ENCODE results near the gene DR1. TPM values are rescaled to one million over a fixed set of nuclear protein-coding genes. Genes with fewer than 3 reads are reported as not detected.

The DR1 gene
- total RNA-seq = 10 to 100 TPM; 76.3 to 80.3 TPM

DNA sequence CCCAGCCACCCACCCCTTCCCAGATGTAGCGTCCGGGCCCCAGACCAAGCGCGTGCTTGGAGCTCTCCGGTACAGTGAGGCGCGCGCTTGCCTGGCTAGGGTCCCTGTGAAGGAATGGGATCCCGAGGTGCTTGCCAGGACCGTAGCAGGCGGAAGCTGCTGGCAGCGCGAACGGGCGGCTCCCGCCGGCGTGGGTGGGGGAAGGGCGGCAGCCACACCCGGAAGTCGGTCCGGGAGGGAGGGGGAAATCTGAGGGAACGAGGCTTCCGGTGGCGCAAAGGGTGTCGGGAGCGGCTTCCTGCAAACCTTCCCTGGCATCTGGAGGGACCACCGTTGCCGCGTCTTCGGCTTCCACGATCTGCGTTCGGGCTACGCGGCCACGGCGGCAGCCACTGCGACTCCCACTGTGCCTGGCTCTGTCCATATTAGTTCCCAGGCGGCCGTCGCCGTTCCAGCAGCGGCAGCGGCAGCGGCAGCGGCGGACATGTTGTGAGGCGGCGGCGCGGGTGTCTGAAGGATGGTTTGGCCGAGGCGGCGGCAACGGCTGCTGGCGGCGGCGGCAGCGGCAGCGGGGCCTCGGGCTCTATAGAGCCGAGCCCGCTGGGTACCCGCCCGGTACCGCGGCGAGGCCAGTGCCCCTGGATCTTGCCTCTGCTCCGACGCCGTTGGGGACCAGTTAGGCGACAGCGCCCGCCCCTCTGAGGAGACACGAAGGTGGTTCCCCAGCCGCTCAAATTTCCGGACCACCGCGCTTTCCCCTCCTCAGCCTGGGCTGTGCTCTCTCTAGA, at the start of gene DR1:
Gene DR1, plus strand, starts transcription at position 275 of the 788 bp plus-strand sequence. CDS start 739 bp downstream, outside the sequence.
- peak within 1 kb of the TSS; percentile 83 for H3K4me3 Mint-ChIP-seq
- CTCF ChIA-PET = interaction anchor here (0.8 to 2.1 kb wide), 3 partner anchors 8 to 267 kb away, joined by 3 to 14 read pairs (median 3); partner anchors contain the start of gene MTF2
- peak; percentile 95 for DNase-seq
- no peaks in the 10 kb centered on the region for H3K27me3 Mint-ChIP-seq (ENCODE audit: low read depth)
- no peaks in the 10 kb centered on the region for H3K9me3 Mint-ChIP-seq
- H3K36me3 Mint-ChIP-seq (ENCODE audit: low read depth) = peaks cover 16% of the 10 kb centered on the region
- intact Hi-C loops (cut with micrococcal nuclease) = loop anchor here (1.0 to 5.0 kb wide), 15 partner anchors 10 to 1072 kb away; partner anchors contain the start of genes ABCD3, CCDC18, DNTTIP2 and FNBP1L
- peaks cover 25% of the 10 kb centered on the region for H3K4me1 Mint-ChIP-seq (ENCODE audit: low read depth)
- peak within 1 kb of the TSS; percentile 96 for H3K27ac Mint-ChIP-seq

GRCh38 chr1:93296555-93297154, 49.1 kb upstream of the DR1 start:
- intact Hi-C loops (cut with micrococcal nuclease) = no loop called here
- no peak overlapping the region for H3K27ac Mint-ChIP-seq

DNA sequence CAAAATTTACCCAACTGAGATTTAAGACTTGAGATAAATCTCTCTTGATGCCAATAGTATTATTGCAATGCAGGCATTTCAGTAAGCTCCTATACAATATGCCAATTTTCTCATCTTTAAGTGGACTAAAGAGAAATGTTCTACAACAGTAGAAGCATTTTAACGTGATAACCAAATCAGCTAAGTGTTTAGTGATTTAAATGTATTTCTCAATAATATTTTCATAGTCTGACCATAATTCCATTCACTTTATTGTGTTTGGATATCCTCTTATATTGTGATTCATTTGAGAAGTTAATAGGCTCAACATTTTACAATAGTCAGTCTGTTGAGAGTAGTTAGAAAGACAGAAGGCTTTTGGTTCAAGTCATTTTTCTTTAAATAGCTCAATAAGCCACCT, 44.6 kb upstream of the DR1 start:
- no peak overlapping the region for H3K4me3 Mint-ChIP-seq
- H3K27ac Mint-ChIP-seq = no peak overlapping the region
- no peaks in the 10 kb centered on the region for H3K9me3 Mint-ChIP-seq
- CTCF ChIA-PET = interaction anchor here (1.0 to 1.6 kb wide), 3 partner anchors 24 to 221 kb away, joined by 3 to 4 read pairs (median 3); no protein-coding TSS in a partner anchor
- no peaks in the 10 kb centered on the region for H3K27me3 Mint-ChIP-seq (ENCODE audit: low read depth)
- H3K4me1 Mint-ChIP-seq (ENCODE audit: low read depth) = no peaks in the 10 kb centered on the region
- DNase-seq = no peak
- peaks cover 2% of the 10 kb centered on the region for H3K36me3 Mint-ChIP-seq (ENCODE audit: low read depth)
- intact Hi-C loops (cut with micrococcal nuclease) = no loop called here

More at GRCh38 chr1:93296555-93297154, 49.1 kb upstream of the DR1 start:
- CTCF ChIA-PET = interaction anchor here (1.1 kb wide), 1 partner anchor 8 kb away, joined by 7 read pairs; no protein-coding TSS in a partner anchor
- no peaks in the 10 kb centered on the region for H3K27me3 Mint-ChIP-seq (ENCODE audit: low read depth)
- H3K9me3 Mint-ChIP-seq = no peaks in the 10 kb centered on the region
- H3K36me3 Mint-ChIP-seq (ENCODE audit: low read depth) = peaks cover 3% of the 10 kb centered on the region
- DNase-seq = no peak
- no peak overlapping the region for H3K4me3 Mint-ChIP-seq
- H3K4me1 Mint-ChIP-seq (ENCODE audit: low read depth) = no peaks in the 10 kb centered on the region

DNA sequence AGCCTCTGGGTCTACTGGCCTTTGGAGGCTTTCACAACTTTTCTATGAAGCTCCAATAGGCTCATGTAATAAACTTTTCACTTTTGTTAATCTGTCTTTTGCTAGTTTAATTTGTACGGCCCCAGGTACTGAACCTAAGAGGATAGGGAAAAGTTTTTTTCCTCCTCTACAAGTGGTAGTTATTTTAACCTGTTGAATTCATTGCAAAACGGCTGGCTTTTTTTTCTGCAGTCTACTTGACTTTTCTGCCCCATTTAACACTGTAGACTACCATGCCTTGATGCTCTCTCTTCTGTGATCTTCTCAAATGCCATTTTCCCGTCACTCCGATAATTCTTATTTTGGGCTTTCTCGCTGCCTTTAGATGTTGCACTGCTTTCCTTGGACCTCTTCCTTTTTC, 43.6 kb upstream of the DR1 start:
- CTCF ChIA-PET = interaction anchor here (0.6 to 1.2 kb wide), 3 partner anchors 23 to 512 kb away, joined by 3 read pairs; no protein-coding TSS in a partner anchor
- H3K4me3 Mint-ChIP-seq = no peak overlapping the region
- H3K27me3 Mint-ChIP-seq (ENCODE audit: low read depth) = no peaks in the 10 kb centered on the region
- no peak for DNase-seq
- H3K4me1 Mint-ChIP-seq (ENCODE audit: low read depth) = no peaks in the 10 kb centered on the region
- no peak overlapping the region for H3K27ac Mint-ChIP-seq
- intact Hi-C loops (cut with micrococcal nuclease) = no loop called here
- no peaks in the 10 kb centered on the region for H3K9me3 Mint-ChIP-seq
- peaks cover 2% of the 10 kb centered on the region for H3K36me3 Mint-ChIP-seq (ENCODE audit: low read depth)

- intact Hi-C loops (cut with micrococcal nuclease) = loop anchor here (1.0 to 2.0 kb wide), 8 partner anchors 42 to 540 kb away; partner anchors contain the start of gene MTF2
- H3K27me3 Mint-ChIP-seq (ENCODE audit: low read depth) = no peaks in the 10 kb centered on the region
- CTCF ChIA-PET = interaction anchor here (0.6 to 2.2 kb wide), 49 partner anchors 8 to 1121 kb away, joined by 3 to 15 read pairs (median 5); partner anchors contain the start of gene DR1
- no peak overlapping the region for H3K27ac Mint-ChIP-seq
- H3K36me3 Mint-ChIP-seq (ENCODE audit: low read depth) = peaks cover 2% of the 10 kb centered on the region
- no peak overlapping the region for H3K4me3 Mint-ChIP-seq
- no peaks in the 10 kb centered on the region for H3K9me3 Mint-ChIP-seq
- DNase-seq = peak; percentile 67
- H3K4me1 Mint-ChIP-seq (ENCODE audit: low read depth) = no peaks in the 10 kb centered on the region
Measured at GRCh38 chr1:93304716-93305138, 41.0 kb upstream of the DR1 start.

GRCh38 chr1:93306920-93307319, 38.8 kb upstream of the DR1 start:
- Mint-ChIP-seq H3K9me3 (no peaks in the 10 kb centered on the region), H3K27me3 (ENCODE audit: low read depth) (no peaks in the 10 kb centered on the region), H3K4me1 (ENCODE audit: low read depth) (no peaks in the 10 kb centered on the region), H3K36me3 (ENCODE audit: low read depth) (peaks cover 4% of the 10 kb centered on the region), H3K27ac (no peak overlapping the region), H3K4me3 (no peak overlapping the region)
- DNase-seq = no peak
- intact Hi-C loops (cut with micrococcal nuclease) = no loop called here
- CTCF ChIA-PET = no interaction called here

- H3K27ac Mint-ChIP-seq = no peak overlapping the region
- H3K27me3 Mint-ChIP-seq (ENCODE audit: low read depth) = no peaks in the 10 kb centered on the region
- H3K4me3 Mint-ChIP-seq = no peak overlapping the region
- no peak for DNase-seq
- intact Hi-C loops (cut with micrococcal nuclease) = no loop called here
- CTCF ChIA-PET = interaction anchor here (0.7 kb wide), 1 partner anchor 10 kb away, joined by 3 read pairs; no protein-coding TSS in a partner anchor
- no peaks in the 10 kb centered on the region for H3K4me1 Mint-ChIP-seq (ENCODE audit: low read depth)
- peaks cover 2% of the 10 kb centered on the region for H3K36me3 Mint-ChIP-seq (ENCODE audit: low read depth)
- no peaks in the 10 kb centered on the region for H3K9me3 Mint-ChIP-seq
Measured at GRCh38 chr1:93313026-93313425, 32.7 kb upstream of the DR1 start.

DNA sequence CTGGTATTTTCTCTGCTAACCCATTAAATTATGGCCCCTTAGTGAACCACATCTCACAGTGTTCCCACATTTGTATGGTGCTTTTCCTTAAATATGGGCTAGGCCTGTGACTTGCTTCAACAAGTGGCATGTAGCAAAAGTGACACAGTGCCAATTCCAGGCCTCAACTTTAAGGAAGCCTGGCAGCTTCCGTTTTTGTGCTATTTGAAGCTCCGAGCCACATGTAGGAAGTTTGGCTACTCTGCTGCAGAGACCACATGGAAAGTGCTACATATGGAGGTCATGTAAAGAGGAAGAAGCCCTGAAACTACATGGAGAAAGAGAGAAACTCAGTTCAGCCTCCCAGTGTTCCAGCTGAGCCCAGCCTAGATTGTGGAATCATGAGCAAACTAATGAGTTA, 28.5 kb upstream of the DR1 start:
- Mint-ChIP-seq H3K36me3 (ENCODE audit: low read depth) (no peaks in the 10 kb centered on the region), H3K4me3 (no peak overlapping the region), H3K9me3 (no peaks in the 10 kb centered on the region), H3K4me1 (ENCODE audit: low read depth) (no peaks in the 10 kb centered on the region), H3K27ac (no peak overlapping the region), H3K27me3 (ENCODE audit: low read depth) (no peaks in the 10 kb centered on the region)
- no peak for DNase-seq
- intact Hi-C loops (cut with micrococcal nuclease) = no loop called here
- CTCF ChIA-PET = interaction anchor here (1.1 to 2.2 kb wide), 2 partner anchors 12 to 14 kb away, joined by 3 to 6 read pairs; no protein-coding TSS in a partner anchor

DNA sequence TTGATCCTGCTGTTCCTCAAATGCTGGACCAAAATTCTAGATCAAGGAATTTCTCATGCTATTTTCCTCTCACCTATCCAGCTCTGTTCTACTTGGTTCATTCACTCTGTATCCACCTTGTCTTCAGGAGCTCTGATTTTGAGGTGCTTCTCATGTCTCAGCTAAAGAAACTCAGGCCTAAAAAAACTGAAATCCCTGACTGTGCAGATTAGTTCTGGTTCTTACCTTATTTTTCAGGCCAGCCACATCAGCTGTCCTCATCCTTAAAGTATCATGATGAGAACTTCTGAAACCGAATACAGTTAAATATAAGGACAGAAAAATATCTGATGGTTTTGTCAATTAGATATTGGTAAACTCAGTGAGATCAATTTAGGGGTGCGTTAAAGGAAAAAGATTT, 27.8 kb upstream of the DR1 start:
- CTCF ChIA-PET = interaction anchor here (2.2 kb wide), 1 partner anchor 13 kb away, joined by 6 read pairs; no protein-coding TSS in a partner anchor
- H3K27ac Mint-ChIP-seq = no peak overlapping the region
- H3K4me3 Mint-ChIP-seq = no peak overlapping the region
- H3K36me3 Mint-ChIP-seq (ENCODE audit: low read depth) = no peaks in the 10 kb centered on the region
- no peak for DNase-seq
- H3K27me3 Mint-ChIP-seq (ENCODE audit: low read depth) = no peaks in the 10 kb centered on the region
- no peaks in the 10 kb centered on the region for H3K4me1 Mint-ChIP-seq (ENCODE audit: low read depth)
- no peaks in the 10 kb centered on the region for H3K9me3 Mint-ChIP-seq
- intact Hi-C loops (cut with micrococcal nuclease) = no loop called here

DNA sequence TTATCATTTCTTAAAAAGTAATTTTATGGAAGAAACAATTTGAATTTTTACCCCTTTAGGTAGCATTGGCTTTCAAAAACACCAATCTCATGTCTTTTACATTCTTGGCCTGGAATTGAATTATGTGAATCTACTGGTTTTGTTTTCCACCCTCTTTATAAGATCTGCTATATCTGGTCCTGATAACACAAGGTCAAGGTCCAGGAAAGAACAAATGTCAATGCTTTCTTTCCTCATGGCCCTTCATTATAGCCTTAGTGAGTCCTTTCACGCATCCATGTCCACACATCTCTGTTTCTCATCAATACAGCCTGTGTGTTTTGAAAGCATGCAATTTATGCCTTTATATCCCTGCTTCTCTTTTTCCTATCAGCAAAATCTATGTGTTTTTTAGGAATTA, 24.0 kb upstream of the DR1 start:
- H3K4me3 Mint-ChIP-seq = no peak overlapping the region
- no peak overlapping the region for H3K27ac Mint-ChIP-seq
- no peaks in the 10 kb centered on the region for H3K4me1 Mint-ChIP-seq (ENCODE audit: low read depth)
- DNase-seq = no peak
- H3K27me3 Mint-ChIP-seq (ENCODE audit: low read depth) = no peaks in the 10 kb centered on the region
- intact Hi-C loops (cut with micrococcal nuclease) = no loop called here
- CTCF ChIA-PET = no interaction called here
- H3K9me3 Mint-ChIP-seq = no peaks in the 10 kb centered on the region
- no peaks in the 10 kb centered on the region for H3K36me3 Mint-ChIP-seq (ENCODE audit: low read depth)

- CTCF ChIA-PET = no interaction called here
- intact Hi-C loops (cut with micrococcal nuclease) = no loop called here
- Mint-ChIP-seq H3K27me3 (ENCODE audit: low read depth) (no peaks in the 10 kb centered on the region), H3K4me1 (ENCODE audit: low read depth) (no peaks in the 10 kb centered on the region), H3K9me3 (no peaks in the 10 kb centered on the region), H3K4me3 (no peak overlapping the region), H3K27ac (no peak overlapping the region), H3K36me3 (ENCODE audit: low read depth) (no peaks in the 10 kb centered on the region)
- no peak for DNase-seq
Measured at GRCh38 chr1:93322349-93322748, 23.4 kb upstream of the DR1 start.

- CTCF ChIA-PET = interaction anchor here (0.6 to 1.2 kb wide), 3 partner anchors 13 to 96 kb away, joined by 3 to 7 read pairs (median 6); no protein-coding TSS in a partner anchor
- no peak overlapping the region for H3K27ac Mint-ChIP-seq
- H3K4me3 Mint-ChIP-seq = no peak overlapping the region
- DNase-seq = no peak
- no peaks in the 10 kb centered on the region for H3K27me3 Mint-ChIP-seq (ENCODE audit: low read depth)
- no peaks in the 10 kb centered on the region for H3K4me1 Mint-ChIP-seq (ENCODE audit: low read depth)
- no peaks in the 10 kb centered on the region for H3K9me3 Mint-ChIP-seq
- intact Hi-C loops (cut with micrococcal nuclease) = no loop called here
- H3K36me3 Mint-ChIP-seq (ENCODE audit: low read depth) = no peaks in the 10 kb centered on the region
Measured at GRCh38 chr1:93323185-93323820, 22.4 kb upstream of the DR1 start.

Measured in activated naive CD4-positive, alpha-beta T cell treated with anti-CD3 and anti-CD28 coated beads for 36 hours (primary cell).